ENCODE measurements around the gene CHCHD2.
"Not testable (repeated sequence)": the region's sequence is repeated elsewhere in the genome, so short reads cannot be mapped to it uniquely, and the experiment has no call there.

The CHCHD2 gene, protein sequence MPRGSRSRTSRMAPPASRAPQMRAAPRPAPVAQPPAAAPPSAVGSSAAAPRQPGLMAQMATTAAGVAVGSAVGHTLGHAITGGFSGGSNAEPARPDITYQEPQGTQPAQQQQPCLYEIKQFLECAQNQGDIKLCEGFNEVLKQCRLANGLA

DNA sequence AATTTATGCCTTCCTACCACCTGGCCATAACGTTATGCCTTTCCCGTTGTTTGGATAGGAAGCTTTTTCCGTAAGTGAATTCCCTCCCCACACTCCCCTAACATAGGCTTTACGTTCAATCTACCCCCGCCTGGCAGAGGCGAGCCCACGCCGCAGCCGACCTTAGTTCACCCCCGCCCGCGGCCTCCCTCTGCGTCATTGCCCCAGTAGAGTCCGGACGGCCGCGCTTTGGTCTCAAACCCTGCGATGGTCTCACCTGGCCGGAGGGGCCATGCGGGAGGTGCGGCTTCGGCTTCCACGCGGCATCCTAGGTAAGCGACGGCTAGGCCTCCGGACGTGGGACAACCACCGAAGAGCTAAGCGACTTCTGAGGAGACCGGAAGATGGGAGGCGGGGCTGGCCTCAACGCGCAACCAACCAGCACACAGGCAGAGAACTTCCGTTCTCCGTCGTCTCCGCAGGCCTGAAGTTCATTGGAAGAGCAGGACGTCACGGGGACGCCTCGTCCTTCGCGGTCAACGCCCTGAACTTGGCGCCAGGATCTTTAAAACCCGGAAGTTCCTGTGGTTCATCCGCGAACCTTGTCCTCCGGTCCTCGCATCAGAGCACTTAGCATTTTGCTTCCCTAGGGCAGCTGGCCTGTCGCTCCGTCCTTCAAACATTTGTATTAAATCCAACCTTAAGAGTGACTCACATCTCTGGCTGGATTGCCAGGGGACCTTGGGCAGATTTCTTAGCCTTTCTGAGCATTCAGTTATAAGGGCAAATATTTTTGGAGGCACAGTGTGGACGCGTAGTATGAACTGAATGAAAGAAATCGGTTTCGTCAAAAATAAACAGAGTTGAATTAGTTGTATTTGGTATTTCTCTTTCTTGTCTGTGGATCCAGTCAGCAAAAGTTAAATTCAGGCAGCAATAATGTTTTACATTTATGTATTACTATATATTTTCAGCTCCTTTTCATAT, at the start of gene CHCHD2:
Gene CHCHD2, minus strand, starts transcription at position 369 of the 966 bp plus-strand sequence. Its CDS starts 63 bp downstream, at position 306.
- DNase-seq, result peak; percentile 95

GRCh38 chr7:56131062-56131461, 24.8 kb upstream of the CHCHD2 start:
- not testable (repeated sequence) for DNase-seq

DNA sequence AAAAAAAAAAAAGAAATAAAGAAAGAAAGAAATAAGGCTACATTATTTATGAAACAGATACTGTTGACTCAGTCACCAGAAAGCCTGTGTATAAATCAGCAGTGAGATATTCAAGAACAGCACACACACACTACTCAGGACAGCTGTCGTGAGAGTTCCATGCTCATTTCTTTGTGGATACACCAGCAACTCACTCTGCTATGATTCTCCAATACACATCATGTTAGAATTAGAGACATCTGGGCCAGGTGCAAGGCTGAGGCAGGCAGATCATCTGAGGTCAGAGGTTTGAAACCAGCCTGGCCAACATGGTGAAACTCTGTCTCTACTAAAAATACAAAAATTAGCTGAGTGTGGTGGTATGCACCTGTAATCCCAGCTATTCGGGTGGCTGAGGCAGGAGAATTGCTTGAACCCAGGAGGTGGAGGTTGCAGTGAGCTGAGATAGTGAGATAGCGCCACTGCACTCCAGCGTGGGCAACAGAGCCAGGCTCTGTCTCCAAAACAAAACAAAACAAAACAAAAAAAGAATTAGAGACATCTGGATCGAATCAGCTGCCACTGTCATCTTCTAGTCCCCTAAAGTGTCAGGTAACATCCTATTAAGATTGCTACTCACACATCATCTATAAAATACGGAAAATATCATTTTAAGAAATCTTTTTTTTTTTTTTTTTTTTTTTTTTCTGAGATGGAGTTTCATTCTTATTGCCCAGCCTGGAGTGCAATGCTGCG, 21.1 kb upstream of the CHCHD2 start:
- no peak for DNase-seq

DNA sequence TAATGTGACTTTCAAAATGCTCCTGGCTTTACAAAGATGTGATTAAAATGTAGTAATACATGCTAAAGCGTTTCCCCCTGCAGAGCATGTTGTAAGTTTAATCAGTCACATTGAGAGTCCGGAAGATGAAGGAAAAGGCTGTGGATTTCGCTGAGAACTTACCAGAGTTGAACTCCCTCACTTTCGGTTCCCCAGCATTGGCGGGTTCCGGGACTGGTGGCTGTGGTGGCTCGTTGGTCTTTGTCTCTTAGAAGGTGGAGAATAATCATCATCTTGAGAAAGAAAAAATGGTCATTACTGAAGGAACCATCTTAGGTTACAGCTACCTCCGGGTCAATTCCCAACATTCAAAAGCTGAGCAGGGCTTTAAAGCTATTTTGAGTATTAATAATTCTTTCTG, 19.6 kb upstream of the CHCHD2 start:
- no peak for DNase-seq

- no peak for DNase-seq
Observed at GRCh38 chr7:56124981-56125380, 18.7 kb upstream of the CHCHD2 start.

DNA sequence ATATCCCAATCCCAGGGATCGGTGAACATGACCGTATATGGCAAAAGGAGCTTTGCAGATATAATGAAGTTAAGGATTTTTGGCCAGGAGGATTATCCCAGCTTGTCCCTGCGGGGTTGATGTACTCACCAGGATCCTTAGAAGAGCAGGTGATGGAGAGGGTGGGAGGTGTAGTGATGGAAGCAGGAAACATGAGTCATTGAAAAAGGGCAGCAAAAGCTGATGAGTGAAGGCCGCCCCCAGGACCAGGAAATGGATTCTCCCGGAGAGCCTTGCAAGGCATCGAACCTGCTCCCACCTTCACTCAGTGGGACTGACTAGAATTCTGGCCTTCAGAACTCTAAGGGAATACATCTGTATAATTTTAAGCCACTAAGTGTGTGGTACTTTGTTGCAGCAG, 15.2 kb upstream of the CHCHD2 start:
- DNase-seq, result no peak

- DNase-seq, result no peak
Observed at GRCh38 chr7:56115852-56116538, 9.7 kb upstream of the CHCHD2 start, which contains the start of gene NUPR2. Gene NUPR2, minus strand, starts transcription at chr7:56116417. Its CDS starts 103 bp downstream, at chr7:56116314.

DNA sequence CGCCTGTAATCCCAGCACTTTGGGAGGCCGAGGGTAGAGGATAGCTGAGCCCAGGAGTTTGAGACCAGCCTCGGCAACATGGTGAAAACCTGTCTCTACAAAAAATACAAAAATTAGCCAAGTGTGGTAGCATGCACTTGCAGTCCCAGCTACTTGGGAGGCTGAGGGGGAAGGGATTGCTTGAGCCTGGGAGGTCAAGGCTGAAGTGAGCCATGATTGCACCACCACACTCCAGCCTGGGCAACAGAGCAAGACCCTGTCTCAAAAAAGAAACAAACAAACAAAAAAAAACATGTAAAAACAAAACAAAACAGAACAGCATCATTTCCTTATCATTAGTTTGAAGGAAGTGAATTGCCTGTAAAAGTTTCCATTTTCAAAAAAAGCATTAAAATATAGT, 6.0 kb upstream of the CHCHD2 start:
- DNase-seq, result not testable (repeated sequence)

DNA sequence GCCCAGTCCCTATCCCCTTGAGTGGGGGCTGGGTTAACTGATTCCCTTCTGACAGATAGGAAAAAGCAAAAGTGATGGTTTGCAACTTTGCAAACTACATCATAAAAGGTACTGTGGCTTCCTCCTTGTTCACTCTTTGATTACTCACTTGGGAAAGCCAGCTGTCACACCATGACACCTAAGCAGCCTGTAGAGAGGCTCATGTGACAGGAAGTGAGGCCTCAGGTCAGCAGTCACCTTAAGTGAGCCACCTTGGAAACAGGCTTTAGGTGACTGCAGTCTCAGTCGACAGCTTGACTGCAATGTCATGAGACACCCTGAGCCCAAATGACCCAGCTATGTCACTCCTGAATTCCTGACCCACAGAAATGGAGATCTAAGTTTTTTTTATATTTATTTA, 4.3 kb upstream of the CHCHD2 start:
- DNase-seq, result no peak

DNA sequence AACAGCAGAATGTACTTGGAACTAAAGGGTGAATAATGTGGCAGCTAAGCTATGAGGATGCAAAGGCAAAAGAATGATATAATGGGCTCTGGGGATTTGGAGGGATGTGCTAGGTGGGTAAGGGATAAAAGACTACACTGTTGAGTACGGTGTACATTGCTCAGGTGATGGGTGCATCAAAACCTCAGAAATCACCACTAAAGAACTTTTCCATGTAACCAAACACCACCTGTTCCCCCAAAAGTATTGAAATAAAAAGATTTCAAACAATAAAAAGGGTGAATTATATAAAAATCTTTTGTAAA, 1.6 kb upstream of the CHCHD2 start:
- no peak for DNase-seq

GRCh38 chr7:56105508-56105907, 768 bp downstream of the CHCHD2 start:
- DNase-seq, result peak; percentile 17

- DNase-seq, result not testable (repeated sequence)
Observed at GRCh38 chr7:56104138-56104537, 2.1 kb downstream of the CHCHD2 start.

- DNase-seq, result no peak
Observed at GRCh38 chr7:56099653-56100052, 6.6 kb downstream of the CHCHD2 start.

GRCh38 chr7:56098187-56099008, 7.9 kb downstream of the CHCHD2 start:
- not testable (repeated sequence) for DNase-seq

DNA sequence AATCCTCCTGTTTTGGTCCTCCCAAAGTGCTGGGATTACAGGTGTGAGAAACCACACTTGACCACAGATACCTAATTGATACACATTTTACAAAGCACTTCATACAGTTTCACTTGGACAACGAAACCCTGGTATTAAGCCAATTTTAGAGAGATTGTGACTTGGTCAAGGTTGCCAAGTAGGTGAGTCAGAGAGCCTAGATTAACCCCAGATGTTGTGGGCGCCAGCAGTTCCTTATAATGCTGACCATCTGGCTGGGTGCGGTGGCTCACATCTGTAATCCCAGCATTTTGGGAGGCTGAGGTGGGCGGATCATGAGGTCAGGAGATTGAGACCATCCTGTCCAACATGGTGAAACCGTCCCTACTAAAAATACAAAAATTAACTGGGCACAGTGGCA, 8.6 kb downstream of the CHCHD2 start:
- DNase-seq, result no peak

DNA sequence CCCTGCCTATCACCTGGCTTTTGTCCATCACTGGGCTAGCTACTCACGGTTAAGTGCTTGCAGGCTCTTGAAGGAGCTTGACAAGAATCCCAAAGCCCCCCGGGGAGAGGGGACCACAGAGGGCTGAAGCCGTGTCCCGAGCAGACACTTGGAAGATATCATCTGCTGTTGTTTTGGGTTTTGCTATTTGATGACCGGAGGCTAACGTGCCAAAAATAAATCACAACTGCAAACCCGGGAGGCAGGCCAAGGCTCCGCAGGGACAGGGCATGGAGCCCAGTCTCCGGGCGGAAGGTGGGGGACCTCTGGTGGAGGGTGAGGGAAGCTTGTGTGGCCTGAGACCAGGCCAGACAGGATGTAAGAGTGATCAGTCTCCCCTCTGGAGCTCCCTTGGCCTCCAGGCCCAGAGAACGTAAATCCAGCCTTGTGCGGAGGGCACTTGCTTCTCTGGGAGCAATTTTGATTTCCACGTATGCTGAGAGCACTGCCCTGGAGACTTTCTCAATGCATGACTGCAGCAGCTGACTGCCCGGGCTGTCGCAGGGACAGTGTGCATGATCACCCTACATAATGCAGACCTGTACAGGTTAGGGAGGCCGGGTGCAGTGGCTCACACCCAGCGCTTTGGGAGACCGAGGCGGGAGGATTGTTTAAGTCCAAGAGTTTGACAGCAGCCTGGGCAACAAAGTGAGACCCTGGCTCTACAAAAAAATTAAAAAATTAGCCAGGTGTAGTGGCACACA, 13.3 kb downstream of the CHCHD2 start, which contains the start of gene PHKG1:
Gene PHKG1, minus strand, starts transcription at position 164 of the 743 bp plus-strand sequence. CDS start 4,011 bp downstream, outside the sequence.
- DNase-seq, result no peak

DNA sequence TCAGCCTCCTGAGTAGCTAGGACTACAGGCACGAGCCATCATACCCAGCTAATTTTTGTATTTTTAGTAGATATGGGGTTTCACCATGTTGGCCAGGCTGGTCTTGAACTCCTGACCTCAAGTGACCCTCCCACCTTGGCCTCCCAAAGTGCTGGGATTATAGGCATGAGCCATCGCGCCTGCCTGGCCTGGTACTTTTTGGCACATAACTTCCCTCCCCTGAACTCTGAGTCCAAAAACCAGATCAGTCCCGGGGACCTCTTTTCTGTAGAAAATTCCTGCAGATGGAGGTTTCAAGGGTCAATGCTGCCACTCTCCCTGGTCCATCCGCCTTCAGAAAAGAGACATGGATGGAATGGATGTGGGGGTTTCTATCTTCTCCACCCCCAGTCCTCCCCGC, 13.9 kb downstream of the CHCHD2 start:
- not testable (repeated sequence) for DNase-seq

DNA sequence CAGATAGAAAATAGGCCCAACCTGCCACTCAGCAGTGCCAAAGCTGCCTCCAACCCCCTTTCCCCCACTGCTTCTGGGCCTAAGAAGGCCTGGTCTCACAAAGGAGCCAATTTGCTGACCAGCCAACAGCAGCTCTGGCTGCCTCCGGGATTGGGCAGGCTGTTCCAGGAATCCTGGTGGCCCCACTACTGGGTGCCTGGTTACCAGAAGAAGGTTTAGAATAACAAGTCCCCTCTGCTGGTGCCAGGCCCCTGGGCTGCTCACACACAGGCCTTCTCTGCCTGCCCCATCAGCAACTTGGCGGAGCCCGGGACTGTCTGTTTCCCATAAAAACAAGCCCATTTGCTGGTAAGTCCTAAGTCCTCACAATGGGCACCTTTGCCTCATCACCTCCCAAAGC, 14.7 kb downstream of the CHCHD2 start:
- no peak for DNase-seq

- DNase-seq, result no peak
Observed at GRCh38 chr7:56087445-56087844, 18.8 kb downstream of the CHCHD2 start.

GRCh38 chr7:56086761-56087160, 19.5 kb downstream of the CHCHD2 start:
- no peak for DNase-seq

- no peak for DNase-seq
Observed at GRCh38 chr7:56083150-56083785, 23.0 kb downstream of the CHCHD2 start.
